Calu3 (cell line): Measurements from ENCODE around the gene ALDH1A2. TPM values are rescaled to one million over a fixed set of nuclear protein-coding genes. Genes with fewer than 3 reads are reported as not detected.
"Not testable (repeated sequence)": the region's sequence is repeated elsewhere in the genome, so short reads cannot be mapped to it uniquely, and the experiment has no call there.

Experiments
- BruUV-seq: library from RNA; stranded (reverse); fragments of 400-500 nt; replicated peaks from 2 replicates; lab custom pipeline; 2021; lab: Mats Ljungman, UMichigan
- CTCF ChIA-PET: fragments of 300-600 bp; sonication (Branson Sonifier 250); formaldehyde crosslinking; loops from one replicate; lab custom pipeline; 2022; ENCODE audit warnings: antibody characterized with exemption; lab: Charles Lee
- DNase-seq: peaks from one replicate; pipeline ENCODE4 v3.0.0; 2022
- H3K27ac Mint-ChIP-seq: one replicate; pipeline ENCODE4 v1.8.0; 2022; ENCODE audit warnings: mixed read lengths; ENCODE audit not compliant: unreplicated experiment
- H3K27me3 Mint-ChIP-seq: one replicate; pipeline ENCODE4 v1.8.0; 2022; ENCODE audit warnings: mixed read lengths; ENCODE audit not compliant: unreplicated experiment
- H3K36me3 Mint-ChIP-seq: one replicate; pipeline ENCODE4 v1.8.0; 2022; ENCODE audit warnings: mild to moderate bottlenecking, moderate library complexity, mixed read lengths; ENCODE audit not compliant: insufficient read depth, unreplicated experiment
- H3K4me1 Mint-ChIP-seq: one replicate; pipeline ENCODE4 v1.8.0; 2022; ENCODE audit warnings: mild to moderate bottlenecking, low read depth, mixed read lengths; ENCODE audit not compliant: unreplicated experiment
- H3K4me3 Mint-ChIP-seq: one replicate; pipeline ENCODE4 v1.8.0; 2022; ENCODE audit warnings: mild to moderate bottlenecking, low read depth, moderate library complexity, mixed read lengths; ENCODE audit not compliant: unreplicated experiment
- H3K9me3 Mint-ChIP-seq: one replicate; pipeline ENCODE4 v1.8.0; 2022; ENCODE audit warnings: low read depth, mixed read lengths; ENCODE audit not compliant: unreplicated experiment
- CTCF ChIP-seq: fragments of 200-600 bp; IDR thresholded peaks from one replicate; pipeline ENCODE4 v1.8.0; 2022; ENCODE audit warnings: antibody characterized with exemption; ENCODE audit not compliant: unreplicated experiment
- intact Hi-C: fragments of 100-400 bp; cut with micrococcal nuclease; formaldehyde crosslinking; loops from one replicate; pipeline ENCODE4 v1.10.0; 2022; ENCODE audit not compliant: unreplicated experiment
- total RNA-seq: library from RNA; stranded (reverse); gene quantifications from 2 replicates; pipeline ENCODE4 v1.2.3, GENCODE V29; 2022

ALDH1A2 gene
- total RNA-seq, 1 experiment from 2014 or later: 219 TPM

GRCh38 chr15:58014040-58014439 lies 51.5 kb downstream of the ALDH1A2 start:
- Mint-ChIP-seq H3K4me3 (no peak overlapping the region), H3K9me3 (no peaks in the 10 kb centered on the region), H3K27ac (no peak overlapping the region), H3K36me3 (peaks cover 10% of the 10 kb centered on the region), H3K27me3 (no peaks in the 10 kb centered on the region), H3K4me1 (no peaks in the 10 kb centered on the region)
- CTCF ChIA-PET: no interaction called here
- no peak for DNase-seq
- intact Hi-C loops: no loop called here
- no TSS peak for BruUV-seq
- TF ChIP-seq CTCF: no peak

GRCh38 chr15:58010983-58011382 lies 54.5 kb downstream of the ALDH1A2 start:
- Mint-ChIP-seq H3K27me3 (no peaks in the 10 kb centered on the region), H3K4me1 (no peaks in the 10 kb centered on the region), H3K27ac (no peak overlapping the region), H3K4me3 (no peak overlapping the region), H3K9me3 (no peaks in the 10 kb centered on the region), H3K36me3 (peaks cover 12% of the 10 kb centered on the region)
- no peak for DNase-seq
- CTCF ChIA-PET: no interaction called here
- no TSS peak for BruUV-seq
- no peak for TF ChIP-seq CTCF
- intact Hi-C loops: loop anchor here (2.0 kb wide), 1 partner anchor 32 kb away; no protein-coding TSS in a partner anchor

GRCh38 chr15:58003810-58004209 lies 61.7 kb downstream of the ALDH1A2 start:
- H3K4me3 Mint-ChIP-seq: no peak overlapping the region
- CTCF ChIA-PET: no interaction called here
- no peaks in the 10 kb centered on the region for H3K27me3 Mint-ChIP-seq
- H3K36me3 Mint-ChIP-seq: peaks cover 5% of the 10 kb centered on the region
- no peak overlapping the region for H3K27ac Mint-ChIP-seq
- no peaks in the 10 kb centered on the region for H3K4me1 Mint-ChIP-seq
- no TSS peak for BruUV-seq
- DNase-seq: no peak
- no peaks in the 10 kb centered on the region for H3K9me3 Mint-ChIP-seq
- no peak for TF ChIP-seq CTCF
- intact Hi-C loops: loop anchor here (5.0 kb wide), 1 partner anchor 38 kb away; no protein-coding TSS in a partner anchor

- no peaks in the 10 kb centered on the region for H3K4me1 Mint-ChIP-seq
- H3K9me3 Mint-ChIP-seq: no peaks in the 10 kb centered on the region
- no TSS peak for BruUV-seq
- H3K27ac Mint-ChIP-seq: no peak overlapping the region
- CTCF ChIA-PET: interaction anchor here (1.0 kb wide), 1 partner anchor 13 kb away, joined by 3 read pairs; no protein-coding TSS in a partner anchor
- H3K4me3 Mint-ChIP-seq: no peak overlapping the region
- H3K27me3 Mint-ChIP-seq: no peaks in the 10 kb centered on the region
- TF ChIP-seq CTCF: no peak
- DNase-seq: no peak
- peaks cover 5% of the 10 kb centered on the region for H3K36me3 Mint-ChIP-seq
- intact Hi-C loops: loop anchor here (5.0 kb wide), 1 partner anchor 40 kb away; no protein-coding TSS in a partner anchor
These were observed 63.0 kb downstream of the ALDH1A2 start for GRCh38 chr15:58002338-58003126.

DNA sequence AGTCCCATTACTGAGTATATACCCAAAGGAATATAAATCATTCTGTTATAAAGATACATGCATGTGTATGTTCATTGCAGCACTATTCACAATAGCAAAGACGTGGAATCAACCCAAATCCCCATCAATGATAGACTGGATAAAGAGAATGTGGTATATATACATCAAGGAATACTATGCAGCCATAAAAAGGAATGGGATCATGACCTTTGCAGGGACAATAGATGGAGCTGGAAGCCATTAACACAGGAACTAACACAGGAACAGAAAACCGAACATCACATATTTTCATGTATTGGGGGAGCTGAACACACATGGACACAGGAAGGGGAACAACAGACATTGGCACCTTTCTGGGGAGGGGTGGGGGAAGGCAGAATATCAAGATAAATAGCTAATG lies 65.8 kb downstream of the ALDH1A2 start:
- BruUV-seq: not testable (repeated sequence)

More for the DNA sequence above, 65.8 kb downstream of the ALDH1A2 start:
- not testable (repeated sequence) for H3K27ac Mint-ChIP-seq, H3K9me3 Mint-ChIP-seq, H3K27me3 Mint-ChIP-seq, H3K4me1 Mint-ChIP-seq, H3K4me3 Mint-ChIP-seq, H3K36me3 Mint-ChIP-seq, DNase-seq
- intact Hi-C loops: loop anchor here (5.0 kb wide), 1 partner anchor 43 kb away; no protein-coding TSS in a partner anchor
- CTCF ChIA-PET: interaction anchor here (0.7 kb wide), 1 partner anchor 16 kb away, joined by 3 read pairs; no protein-coding TSS in a partner anchor
